NCI-H1436 treated with DMSO at 0.1 percent for 48 hours (cell line): ENCODE results near the gene PGAM1.
"Not testable (repeated sequence)": the region's sequence is repeated elsewhere in the genome, so short reads cannot be mapped to it uniquely, and the experiment has no call there.

Source experiments
- DNase-seq: peaks from one replicate; lab custom pipeline; 2025; lab: John Stamatoyannopoulos, UW

PGAM1 gene

GRCh38 chr10:97425964-97426775, at the start of gene PGAM1:
Gene PGAM1 (plus strand): TSS chr10:97426191. CDS start chr10:97426308, 117 bp downstream.
- peak; percentile 84 for DNase-seq

GRCh38 chr10:97376413-97376812, 49.6 kb upstream of the PGAM1 start:
- no peak for DNase-seq

DNA sequence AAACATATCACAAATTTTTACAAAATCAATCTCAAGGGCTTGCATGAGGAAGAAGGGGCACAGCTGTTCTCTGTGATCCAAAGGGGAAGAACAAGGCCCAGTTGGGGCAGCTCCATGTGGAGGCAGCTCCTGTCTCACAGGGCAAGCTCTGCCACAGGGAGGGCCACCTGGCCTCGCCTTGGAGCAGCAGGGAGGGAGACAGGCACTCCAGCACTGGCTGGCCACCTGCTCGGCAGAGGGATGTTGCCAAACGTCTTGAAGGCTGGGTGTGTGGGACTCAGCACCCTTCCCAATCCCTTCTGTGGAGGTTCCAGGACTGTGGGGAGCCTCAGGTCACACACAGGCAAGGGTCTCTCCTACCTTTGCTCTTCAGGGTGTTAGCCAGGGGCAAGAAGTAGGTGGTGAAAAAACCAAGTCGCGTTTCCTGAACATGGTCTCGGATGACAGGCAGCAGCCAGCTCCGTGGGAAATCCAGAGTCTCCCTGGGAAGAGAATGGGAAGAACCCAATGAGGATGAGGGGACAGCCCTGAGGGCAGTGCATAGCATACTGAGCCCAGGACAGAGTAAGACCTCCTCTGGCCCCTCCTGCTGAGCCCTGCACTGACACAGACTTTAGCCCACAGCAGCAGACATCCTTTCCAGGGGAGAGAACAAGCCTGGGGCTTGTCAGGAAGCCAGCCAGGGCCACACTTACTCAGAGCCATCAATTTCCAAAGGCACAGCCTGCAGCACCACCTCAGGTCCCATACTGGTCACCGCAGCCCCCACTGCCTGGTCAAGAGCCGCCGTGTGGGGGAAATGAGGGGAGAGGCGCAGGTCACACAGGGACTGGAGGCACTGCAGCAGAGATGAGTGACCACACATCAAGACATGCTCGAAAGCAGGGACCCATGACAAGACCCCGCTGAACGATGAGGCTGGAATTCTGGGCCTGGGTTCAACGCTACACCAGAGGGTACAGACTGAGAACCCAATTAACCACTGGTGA, 46.8 kb upstream of the PGAM1 start:
- DNase-seq = no peak

DNA sequence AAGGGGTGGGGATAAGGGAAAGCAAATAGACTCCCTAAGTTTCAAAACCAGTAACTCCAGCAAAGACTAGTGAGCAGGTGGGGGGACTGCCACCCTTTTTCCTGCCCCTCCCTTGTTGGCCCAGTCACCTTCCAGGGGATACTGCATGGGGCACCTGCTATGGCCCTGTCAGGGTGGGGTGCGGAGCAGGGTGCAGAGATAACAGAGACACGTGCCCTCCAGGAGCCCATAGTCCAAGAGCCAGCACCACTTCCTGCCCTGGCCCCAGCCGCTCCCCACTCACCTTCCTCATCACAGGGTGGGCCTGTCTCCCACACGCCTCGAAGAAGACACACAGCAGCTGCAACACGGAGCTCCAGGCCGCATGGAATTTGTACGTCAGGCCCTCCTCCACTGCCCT, 45.5 kb upstream of the PGAM1 start:
- no peak for DNase-seq

DNA sequence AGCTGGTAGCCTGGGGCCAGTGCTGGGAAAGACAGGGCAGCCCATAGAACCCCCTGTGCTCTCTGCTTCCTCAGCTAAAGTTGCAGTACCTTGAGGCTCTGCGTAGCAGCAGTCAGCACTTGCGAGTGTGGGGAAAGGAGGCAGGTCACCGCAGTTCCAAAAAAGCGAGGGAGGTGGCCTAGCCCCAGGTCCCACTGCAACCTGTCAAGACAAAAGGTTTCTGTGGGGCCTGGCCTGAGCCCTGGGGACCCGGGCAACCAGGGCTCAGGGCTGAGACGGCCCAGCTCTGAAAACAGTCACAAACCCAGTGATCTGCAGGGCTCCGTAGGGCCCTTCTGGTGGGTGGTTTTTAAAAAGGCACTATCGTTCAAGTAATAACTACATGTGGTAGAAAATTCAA, 44.4 kb upstream of the PGAM1 start:
- no peak for DNase-seq

GRCh38 chr10:97383159-97383558, 42.8 kb upstream of the PGAM1 start:
- DNase-seq = no peak

DNA sequence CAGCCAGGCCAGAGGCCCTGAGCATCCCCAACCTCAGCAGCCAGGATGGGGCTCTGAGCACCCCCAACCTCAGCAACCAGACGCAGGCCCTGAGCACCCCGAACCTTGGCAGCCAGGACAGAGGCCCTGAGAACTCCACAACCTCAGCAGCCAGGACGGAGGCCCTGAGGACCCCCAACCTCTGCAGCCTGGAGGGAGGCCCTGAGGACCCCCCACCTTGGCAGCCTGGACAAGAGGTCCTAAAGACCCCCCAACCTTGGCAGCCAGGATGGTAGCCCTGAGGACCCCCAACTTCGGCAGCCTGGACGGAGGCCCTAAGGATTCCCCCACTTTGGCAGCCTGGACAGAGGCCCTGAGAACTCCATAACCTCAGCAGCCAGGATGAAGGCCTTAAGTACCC, 41.8 kb upstream of the PGAM1 start:
- DNase-seq = no peak

- no peak for DNase-seq
These were observed 41.4 kb upstream of the PGAM1 start for GRCh38 chr10:97384641-97385040.

- DNase-seq = no peak
These were observed 40.4 kb upstream of the PGAM1 start for GRCh38 chr10:97385565-97385964.

- no peak for DNase-seq
These were observed 37.8 kb upstream of the PGAM1 start for GRCh38 chr10:97388152-97388551.

GRCh38 chr10:97390091-97390490, 35.9 kb upstream of the PGAM1 start:
- DNase-seq = no peak

DNA sequence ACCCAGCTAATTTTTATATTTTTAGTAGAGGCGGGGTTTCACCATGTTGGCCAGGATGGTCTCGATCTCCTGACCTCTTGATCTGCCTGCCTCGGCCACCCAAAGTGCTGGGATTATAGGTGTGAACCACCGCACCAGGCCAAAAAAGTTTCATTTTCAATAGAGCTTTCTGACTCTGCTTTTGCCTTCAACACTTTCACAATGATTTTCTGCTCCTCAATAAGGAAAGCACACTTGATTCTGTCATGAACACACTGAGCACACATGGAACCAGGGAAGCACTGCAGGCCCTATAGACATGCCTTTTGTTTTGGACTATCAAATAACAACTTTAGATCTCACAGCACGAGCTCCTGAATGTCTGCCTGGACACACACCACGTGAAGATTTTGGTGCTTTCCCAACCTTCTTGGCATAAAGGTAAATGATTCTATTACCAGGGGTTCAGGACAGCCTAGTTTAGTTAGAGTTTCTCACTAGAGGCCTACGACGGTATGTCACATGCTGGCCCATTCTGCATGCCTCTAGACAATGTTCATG, 32.9 kb upstream of the PGAM1 start:
- no peak for DNase-seq

GRCh38 chr10:97396056-97396455, 29.9 kb upstream of the PGAM1 start:
- DNase-seq = no peak

- DNase-seq = no peak
These were observed 26.0 kb upstream of the PGAM1 start for GRCh38 chr10:97399843-97400545.

DNA sequence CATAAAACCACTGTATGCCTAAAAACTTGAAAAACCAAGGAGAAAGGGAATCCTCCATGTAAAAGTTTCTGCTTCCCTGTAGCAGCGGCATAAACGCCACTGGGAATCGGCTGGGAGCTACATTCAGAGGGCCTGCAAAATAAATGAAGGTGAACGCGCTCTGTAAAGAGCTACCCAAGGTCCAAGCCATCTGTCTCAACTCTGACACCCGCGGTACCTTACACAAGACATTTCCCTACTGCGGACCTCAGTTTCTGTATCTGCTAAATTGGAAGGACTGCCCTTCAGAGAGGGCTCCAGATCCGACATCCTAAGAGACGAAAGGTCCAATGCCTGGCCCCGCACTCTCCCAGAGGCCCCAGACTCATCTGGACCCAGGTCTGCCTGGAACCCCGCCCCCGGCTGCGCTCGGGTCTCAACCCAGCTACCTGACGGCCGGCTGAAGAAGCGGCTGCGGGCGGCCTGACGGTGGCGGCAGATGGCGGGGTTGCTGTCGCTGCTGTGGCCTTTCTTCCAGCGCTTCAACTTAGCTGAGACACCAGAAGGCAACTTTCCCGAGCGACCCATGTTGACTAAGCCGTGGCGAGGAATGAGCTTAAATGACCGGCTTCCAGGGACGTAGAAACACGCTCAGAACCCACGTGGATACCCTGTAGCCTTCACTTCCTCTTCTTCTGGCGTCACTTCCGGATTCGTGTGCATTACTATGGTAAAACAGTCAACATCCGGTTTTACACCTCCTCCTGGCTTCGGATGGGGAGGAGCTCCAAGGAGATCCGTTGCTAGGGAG, 25.1 kb upstream of the PGAM1 start, which contains the start of gene RRP12:
Gene RRP12, minus strand, starts transcription at position 676 of the 790 bp plus-strand sequence. Its CDS starts 109 bp downstream, at position 567.
- DNase-seq = peak; percentile 68

GRCh38 chr10:97401455-97401919, 24.5 kb upstream of the PGAM1 start:
- DNase-seq = no peak

DNA sequence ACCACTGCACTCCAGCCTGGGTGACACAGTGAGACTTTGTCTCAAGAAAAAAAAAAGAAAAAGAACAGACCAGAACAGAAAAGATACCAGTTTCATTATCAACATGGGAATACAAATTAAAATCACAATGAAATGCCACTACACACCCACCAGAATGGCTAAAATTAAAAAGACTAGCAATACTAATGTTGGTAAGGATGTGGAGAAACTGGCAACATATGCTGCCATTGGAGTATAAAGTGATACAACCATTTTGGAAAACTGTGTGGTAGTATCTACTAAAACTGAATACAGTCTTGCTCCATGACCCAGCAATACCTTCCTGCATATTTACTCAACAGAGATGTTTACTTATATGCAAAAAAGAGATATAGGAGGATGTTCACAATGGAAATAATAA, 21.9 kb upstream of the PGAM1 start:
- no peak for DNase-seq

- no peak for DNase-seq
These were observed 19.9 kb upstream of the PGAM1 start for GRCh38 chr10:97406064-97406463.

GRCh38 chr10:97406483-97406882, 19.5 kb upstream of the PGAM1 start:
- not testable (repeated sequence) for DNase-seq

- DNase-seq = peak; percentile 47
These were observed 18.6 kb upstream of the PGAM1 start for GRCh38 chr10:97407211-97407951.
